DND-41 (cell line): ENCODE measurements around the gene FAM20C.

Source experiments
- ATAC-seq: fragments of 200-7000 bp; cut with Tn5 transposase; 3 replicates; pipeline ENCODE4 v1.9.1; 2021; ENCODE audit warnings: low read depth; ENCODE audit not compliant: insufficient read depth
- DNase-seq: peaks from one replicate; pipeline ENCODE4 v3.0.0-alpha.2; 2020
- H2AFZ ChIP-seq: 2 replicates; pipeline ENCODE4 v1.6.0; 2012; ENCODE audit warnings: low read depth, low read length
- H3K27ac ChIP-seq: 2 replicates; pipeline ENCODE4 v1.5.1; 2012; ENCODE audit warnings: low read length, inconsistent platforms
- H3K27me3 ChIP-seq: fragments of 200-600 bp; sonication (generic); 2 replicates; pipeline ENCODE4 v1.6.0; 2012; ENCODE audit warnings: low read length, mild to moderate bottlenecking, inconsistent platforms; ENCODE audit not compliant: insufficient read depth, poor library complexity
- H3K36me3 ChIP-seq: 2 replicates; pipeline ENCODE4 v1.5.1; 2012; ENCODE audit warnings: low read length, inconsistent platforms; ENCODE audit not compliant: insufficient read depth
- H3K4me1 ChIP-seq: 2 replicates; pipeline ENCODE4 v1.5.1; 2012; ENCODE audit warnings: mild to moderate bottlenecking, low read length; ENCODE audit not compliant: insufficient read depth
- H3K4me2 ChIP-seq: 2 replicates; pipeline ENCODE4 v1.6.0; 2012; ENCODE audit warnings: mild to moderate bottlenecking, moderate library complexity, low read length, inconsistent platforms; ENCODE audit not compliant: insufficient read depth
- H3K4me3 ChIP-seq, 2 experiments: fragments of 200-600 bp in 1 of 2; shearing (Covaris generic) in 1 of 2; 2 replicates each; pipeline ENCODE4 v1.5.1; 2012 to 2016; ENCODE audit warnings: inconsistent platforms in 2 of 2, low read length in 2 of 2, mild to moderate bottlenecking in 2 of 2, low read depth in 1 of 2, moderate library complexity in 1 of 2
- H3K79me2 ChIP-seq: 2 replicates; pipeline ENCODE4 v1.6.0; 2012; ENCODE audit warnings: low read length, inconsistent platforms; ENCODE audit not compliant: insufficient read depth
- H3K9ac ChIP-seq: 2 replicates; pipeline ENCODE4 v1.6.0; 2012; ENCODE audit warnings: low read depth, mild to moderate bottlenecking, inconsistent platforms, low read length, moderate library complexity
- H3K9me3 ChIP-seq: 2 replicates; pipeline ENCODE4 v1.5.1; 2012; ENCODE audit warnings: low read length, moderate library complexity, mild to moderate bottlenecking, inconsistent platforms; ENCODE audit not compliant: insufficient read depth, severe bottlenecking
- H4K20me1 ChIP-seq: 2 replicates; pipeline ENCODE4 v1.6.0; 2012; ENCODE audit warnings: low read length; ENCODE audit not compliant: insufficient read depth
- CTCF ChIP-seq: IDR thresholded peaks from 2 replicates; pipeline ENCODE4 v1.5.1; 2012; ENCODE audit warnings: borderline replicate concordance, low read length, moderate library complexity, mild to moderate bottlenecking; ENCODE audit not compliant: poor library complexity, severe bottlenecking; ENCODE audit errors: extremely low read depth
- EZH2 ChIP-seq: IDR thresholded peaks from 3 replicates; pipeline ENCODE4 v1.6.1; 2012; ENCODE audit warnings: borderline replicate concordance, low read depth, mild to moderate bottlenecking, moderate library complexity, low read length, inconsistent platforms; ENCODE audit not compliant: severe bottlenecking

FAM20C gene

GRCh38 chr7:166338-167060, 25.9 kb upstream of the FAM20C start:
- H4K20me1 ChIP-seq = peaks cover 5% of the 10 kb centered on the region
- H3K27me3 ChIP-seq = no peaks in the 10 kb centered on the region
- DNase-seq (no peak), ATAC-seq (no peak)
- H3K79me2 ChIP-seq = no peaks in the 10 kb centered on the region
- no peak overlapping the region for H3K4me2 ChIP-seq
- H3K27ac ChIP-seq = no peak overlapping the region
- H3K4me3 ChIP-seq = no peak overlapping the region
- H3K4me1 ChIP-seq = no peaks in the 10 kb centered on the region
- H3K9me3 ChIP-seq = no peaks in the 10 kb centered on the region
- no peak overlapping the region for H2AFZ ChIP-seq
- TF ChIP-seq CTCF = no peak
- TF ChIP-seq EZH2 = no peak
- no peak overlapping the region for H3K9ac ChIP-seq
- no peaks in the 10 kb centered on the region for H3K36me3 ChIP-seq

- Histone ChIP-seq H2AFZ (no peak overlapping the region), H3K27me3 (no peaks in the 10 kb centered on the region), H3K4me1 (no peaks in the 10 kb centered on the region), H3K36me3 (no peaks in the 10 kb centered on the region), H3K79me2 (no peaks in the 10 kb centered on the region), H3K4me2 (no peak overlapping the region), H4K20me1 (peaks cover 9% of the 10 kb centered on the region; the same call in 1 of the 2 replicates), H3K9me3 (no peaks in the 10 kb centered on the region), H3K27ac (no peak overlapping the region), H3K9ac (no peak overlapping the region), H3K4me3 (no peak overlapping the region)
- no peak for DNase-seq
- TF ChIP-seq EZH2 (no peak), CTCF (no peak)
- ATAC-seq = no peak
These were observed 25.1 kb upstream of the FAM20C start for GRCh38 chr7:167090-167855.

GRCh38 chr7:167976-168791, 24.2 kb upstream of the FAM20C start:
- H2AFZ ChIP-seq = no peak overlapping the region
- H3K36me3 ChIP-seq = no peaks in the 10 kb centered on the region
- H3K4me3 ChIP-seq = no peak overlapping the region
- DNase-seq = no peak
- no peak overlapping the region for H3K27ac ChIP-seq
- H3K27me3 ChIP-seq = no peaks in the 10 kb centered on the region
- H3K79me2 ChIP-seq = no peaks in the 10 kb centered on the region
- no peak for TF ChIP-seq CTCF
- no peak for TF ChIP-seq EZH2
- peaks cover 10% of the 10 kb centered on the region; the same call in 1 of the 2 replicates for H4K20me1 ChIP-seq
- no peak overlapping the region for H3K4me2 ChIP-seq
- ATAC-seq = no peak
- H3K9me3 ChIP-seq = no peaks in the 10 kb centered on the region
- H3K9ac ChIP-seq = no peak overlapping the region
- no peaks in the 10 kb centered on the region for H3K4me1 ChIP-seq
